Neural cell (in vitro differentiated cells): Measurements from ENCODE around the gene SEC14L6. TPM values are rescaled to one million over a fixed set of nuclear protein-coding genes. Genes with fewer than 3 reads are reported as not detected.

Source experiments
- H2AFZ ChIP-seq: fragments of 200-600, 300-800 bp; sonication (generic), shearing (Covaris generic); 2 replicates; pipeline ENCODE4 v1.6.0; 2014; ENCODE audit warnings: low read depth, mild to moderate bottlenecking, antibody characterized with exemption, low read length, moderate library complexity
- H3F3A ChIP-seq: fragments of 200-600 bp; shearing (Covaris generic); 2 replicates; pipeline ENCODE4 v1.6.1; 2016; ENCODE audit warnings: mild to moderate bottlenecking, moderate library complexity, mixed read lengths, antibody characterized with exemption, low read length; ENCODE audit not compliant: insufficient read depth, poor library complexity, severe bottlenecking
- H3K27ac ChIP-seq: fragments of 200-600, 300-800 bp; sonication (generic), shearing (Covaris generic); 2 replicates; pipeline ENCODE4 v1.5.1; 2014; ENCODE audit warnings: mild to moderate bottlenecking, low read length, moderate library complexity
- H3K27me3 ChIP-seq: fragments of 300-800, 200-600 bp; sonication (generic), shearing (Covaris generic); 2 replicates; pipeline ENCODE4 v1.6.0; 2014; ENCODE audit warnings: mild to moderate bottlenecking, low read depth, low read length, moderate library complexity; ENCODE audit not compliant: insufficient read depth
- H3K36me3 ChIP-seq: fragments of 300-800, 200-600 bp; sonication (generic), shearing (Covaris generic); 2 replicates; pipeline ENCODE4 v1.5.1; 2014; ENCODE audit warnings: mild to moderate bottlenecking, antibody characterized with exemption, low read length, moderate library complexity; ENCODE audit not compliant: insufficient read depth
- H3K4me2 ChIP-seq: fragments of 300-800, 200-600 bp; sonication (generic), shearing (Covaris generic); 2 replicates; pipeline ENCODE4 v1.6.0; 2014; ENCODE audit warnings: mild to moderate bottlenecking, low read length
- H3K4me3 ChIP-seq: fragments of 300-800, 200-600 bp; sonication (generic), shearing (Covaris generic); 2 replicates; pipeline ENCODE4 v1.5.1; 2014; ENCODE audit warnings: mild to moderate bottlenecking, low read length, moderate library complexity
- H3K79me2 ChIP-seq: fragments of 200-600 bp; shearing (Covaris generic); replicated peaks from 2 replicates; pipeline ENCODE4 v1.6.0; 2014; ENCODE audit warnings: mild to moderate bottlenecking, low read length, moderate library complexity; ENCODE audit not compliant: insufficient read depth
- H3K9ac ChIP-seq: fragments of 300-800, 200-600 bp; sonication (generic), shearing (Covaris generic); 2 replicates; pipeline ENCODE4 v1.6.1; 2016; ENCODE audit warnings: mild to moderate bottlenecking, low read length, mixed read lengths
- H3K9me2 ChIP-seq: fragments of 200-600 bp; shearing (Covaris generic); 2 replicates; pipeline ENCODE4 v1.6.1; 2016; ENCODE audit warnings: mild to moderate bottlenecking, low read length, mixed read lengths; ENCODE audit not compliant: insufficient read depth
- H3K9me3 ChIP-seq: fragments of 200-600, 300-800 bp; sonication (generic), shearing (Covaris generic); 2 replicates; pipeline ENCODE4 v1.6.1; 2016; ENCODE audit warnings: mild to moderate bottlenecking, mixed run types, low read length, moderate library complexity, mixed read lengths
- H4K20me1 ChIP-seq: fragments of 200-600 bp; shearing (Covaris generic); 2 replicates; pipeline ENCODE4 v1.6.1; 2016; ENCODE audit warnings: mild to moderate bottlenecking, mixed run types; ENCODE audit not compliant: insufficient read depth
- CTCF ChIP-seq: fragments of 450-650 bp; IDR thresholded peaks from 2 replicates; pipeline ENCODE4 v1.5.1; 2014; ENCODE audit warnings: antibody characterized with exemption, mild to moderate bottlenecking, moderate library complexity; ENCODE audit not compliant: poor library complexity, severe bottlenecking
- EP300 ChIP-seq: fragments of 450-650 bp; conservative IDR thresholded peaks from 2 replicates; pipeline ENCODE4 v1.6.1; 2014; ENCODE audit warnings: antibody characterized with exemption, mild to moderate bottlenecking, moderate library complexity; ENCODE audit not compliant: poor library complexity, severe bottlenecking
- EZH2 ChIP-seq: fragments of 200-600, 300-800 bp; shearing (Covaris generic), sonication (generic); IDR thresholded peaks from 2 replicates; pipeline ENCODE4 v1.6.1; 2014; ENCODE audit warnings: antibody characterized with exemption, low read length, borderline replicate concordance, mild to moderate bottlenecking; ENCODE audit not compliant: insufficient read depth, poor library complexity, severe bottlenecking
- MXI1 ChIP-seq: fragments of 450-650 bp; conservative IDR thresholded peaks from 2 replicates; pipeline ENCODE4 v1.6.1; 2014; ENCODE audit warnings: antibody characterized with exemption, mild to moderate bottlenecking; ENCODE audit not compliant: poor library complexity, severe bottlenecking
- POLR2AphosphoS5 ChIP-seq: IDR thresholded peaks from 2 replicates; pipeline ENCODE4 v1.6.1; 2012
- RAD21 ChIP-seq: fragments of 450-650 bp; conservative IDR thresholded peaks from 2 replicates; pipeline ENCODE4 v1.6.1; 2014; ENCODE audit warnings: antibody characterized with exemption, mild to moderate bottlenecking, moderate library complexity
- SMC3 ChIP-seq: fragments of 450-650 bp; conservative IDR thresholded peaks from 2 replicates; pipeline ENCODE4 v1.6.1; 2014; ENCODE audit warnings: antibody characterized with exemption, mild to moderate bottlenecking, moderate library complexity; ENCODE audit not compliant: poor library complexity
- TAF1 ChIP-seq: IDR thresholded peaks from 2 replicates; pipeline ENCODE4 v1.6.1; 2012; ENCODE audit warnings: low read depth
- polyA plus RNA-seq: library from polyadenylated mRNA; depleted of rRNA; stranded (reverse); fragments of >200 nt; gene quantifications from 2 replicates; pipeline ENCODE4 v1.2.3, GENCODE V29; 2014
- TF ChIP-seq, protein P1 (sequence below): IDR thresholded peaks from 2 replicates; pipeline ENCODE4 v1.6.1; 2012; ENCODE audit warnings: borderline replicate concordance

SEC14L6 gene
- polyA plus RNA-seq, 1 donor from 2014 or later = not detected

DNA sequence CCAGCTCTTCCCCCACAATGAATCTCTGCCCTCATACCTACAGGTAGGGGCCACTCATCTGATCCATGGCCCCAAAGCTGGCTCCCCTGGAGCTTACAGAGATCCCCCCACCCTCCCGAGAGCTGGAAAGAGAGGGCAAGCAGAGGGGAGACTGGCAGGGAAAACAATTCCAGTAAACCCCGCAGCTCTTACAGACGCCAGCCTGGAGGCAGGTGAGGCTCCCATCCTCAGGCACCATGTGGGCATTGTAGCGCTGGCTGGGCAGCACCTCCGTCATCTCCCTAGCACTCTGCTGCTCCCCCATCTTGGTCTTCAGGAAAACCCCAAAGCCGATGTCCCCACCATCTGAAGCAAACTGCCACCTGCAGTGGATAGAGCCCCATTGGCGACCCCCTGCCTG is 55.2 kb downstream of the SEC14L6 start:
- Histone ChIP-seq H3K9ac (no peak overlapping the region), H3K4me2 (no peak overlapping the region), H2AFZ (no peak overlapping the region), H3K27ac (no peak overlapping the region), H4K20me1 (no peaks in the 10 kb centered on the region), H3K9me2 (no peaks in the 10 kb centered on the region), H3K36me3 (no peaks in the 10 kb centered on the region), H3F3A (no peaks in the 10 kb centered on the region), H3K9me3 (no peaks in the 10 kb centered on the region), H3K4me3 (no peak overlapping the region), H3K79me2 (no peaks in the 10 kb centered on the region), H3K27me3 (no peaks in the 10 kb centered on the region)
- no peak for TF ChIP-seq SMC3
- no peak for TF ChIP-seq CTCF
- no peak for TF ChIP-seq EP300
- TF ChIP-seq POLR2AphosphoS5 = no peak
- no peak for TF ChIP-seq EZH2
- TF ChIP-seq RAD21 = no peak
- TF ChIP-seq MXI1 = no peak
- TF ChIP-seq, protein P1, sequence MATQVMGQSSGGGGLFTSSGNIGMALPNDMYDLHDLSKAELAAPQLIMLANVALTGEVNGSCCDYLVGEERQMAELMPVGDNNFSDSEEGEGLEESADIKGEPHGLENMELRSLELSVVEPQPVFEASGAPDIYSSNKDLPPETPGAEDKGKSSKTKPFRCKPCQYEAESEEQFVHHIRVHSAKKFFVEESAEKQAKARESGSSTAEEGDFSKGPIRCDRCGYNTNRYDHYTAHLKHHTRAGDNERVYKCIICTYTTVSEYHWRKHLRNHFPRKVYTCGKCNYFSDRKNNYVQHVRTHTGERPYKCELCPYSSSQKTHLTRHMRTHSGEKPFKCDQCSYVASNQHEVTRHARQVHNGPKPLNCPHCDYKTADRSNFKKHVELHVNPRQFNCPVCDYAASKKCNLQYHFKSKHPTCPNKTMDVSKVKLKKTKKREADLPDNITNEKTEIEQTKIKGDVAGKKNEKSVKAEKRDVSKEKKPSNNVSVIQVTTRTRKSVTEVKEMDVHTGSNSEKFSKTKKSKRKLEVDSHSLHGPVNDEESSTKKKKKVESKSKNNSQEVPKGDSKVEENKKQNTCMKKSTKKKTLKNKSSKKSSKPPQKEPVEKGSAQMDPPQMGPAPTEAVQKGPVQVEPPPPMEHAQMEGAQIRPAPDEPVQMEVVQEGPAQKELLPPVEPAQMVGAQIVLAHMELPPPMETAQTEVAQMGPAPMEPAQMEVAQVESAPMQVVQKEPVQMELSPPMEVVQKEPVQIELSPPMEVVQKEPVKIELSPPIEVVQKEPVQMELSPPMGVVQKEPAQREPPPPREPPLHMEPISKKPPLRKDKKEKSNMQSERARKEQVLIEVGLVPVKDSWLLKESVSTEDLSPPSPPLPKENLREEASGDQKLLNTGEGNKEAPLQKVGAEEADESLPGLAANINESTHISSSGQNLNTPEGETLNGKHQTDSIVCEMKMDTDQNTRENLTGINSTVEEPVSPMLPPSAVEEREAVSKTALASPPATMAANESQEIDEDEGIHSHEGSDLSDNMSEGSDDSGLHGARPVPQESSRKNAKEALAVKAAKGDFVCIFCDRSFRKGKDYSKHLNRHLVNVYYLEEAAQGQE = no peak
- TF ChIP-seq TAF1 = no peak

DNA sequence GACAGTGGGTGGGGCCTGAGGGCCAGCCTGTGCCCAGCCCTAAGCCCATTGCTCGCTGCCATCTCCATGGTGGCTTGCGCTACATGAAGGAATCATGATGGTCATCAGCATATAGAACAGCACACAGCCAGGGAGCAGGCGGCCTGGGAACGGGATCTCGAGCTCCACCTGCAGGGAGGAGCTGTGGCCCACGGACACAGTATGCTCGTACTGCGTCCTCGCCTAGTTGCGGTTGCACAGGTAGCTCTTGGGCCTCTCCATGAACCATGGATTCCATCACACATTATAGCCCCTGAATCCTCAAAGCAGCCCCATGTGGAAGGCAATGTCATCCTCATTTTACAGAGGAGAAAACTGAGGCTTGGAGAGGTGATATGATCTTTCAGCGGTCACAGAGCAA is 56.1 kb downstream of the SEC14L6 start:
- TF ChIP-seq EP300 (no peak), SMC3 (no peak), TAF1 (no peak), POLR2AphosphoS5 (no peak), RAD21 (no peak), EZH2 (no peak), CTCF (no peak), MXI1 (no peak)
- TF ChIP-seq, protein P1 = no peak
- Histone ChIP-seq H2AFZ (no peak overlapping the region), H3K79me2 (no peaks in the 10 kb centered on the region), H3K4me3 (no peak overlapping the region), H3F3A (no peaks in the 10 kb centered on the region), H3K36me3 (no peaks in the 10 kb centered on the region), H3K27me3 (no peaks in the 10 kb centered on the region), H3K9me2 (no peaks in the 10 kb centered on the region), H4K20me1 (no peaks in the 10 kb centered on the region), H3K4me2 (no peak overlapping the region), H3K27ac (no peak overlapping the region), H3K9me3 (no peaks in the 10 kb centered on the region), H3K9ac (no peak overlapping the region)
